Mucosa of rectum (tissue), 2 donors: ENCODE data around the gene U2SURP.
"Not testable (repeated sequence)": the region's sequence is repeated elsewhere in the genome, so short reads cannot be mapped to it uniquely, and the experiment has no call there.

Experiments
- H3K27ac ChIP-seq, 2 donors: one replicate each; pipeline ENCODE4 v1.7.0; 2013; ENCODE audit warnings: inconsistent platforms in 2 of 2, low read depth in 2 of 2, low read length in 2 of 2
- H3K27me3 ChIP-seq, 2 donors: one replicate each; pipeline ENCODE4 v1.7.0; 2013; ENCODE audit warnings: low read length in 2 of 2; ENCODE audit not compliant: control insufficient read depth in 2 of 2, insufficient read depth in 2 of 2
- H3K36me3 ChIP-seq, 2 donors: one replicate each; pipeline ENCODE4 v1.7.0; 2013; ENCODE audit warnings: low read length in 2 of 2; ENCODE audit not compliant: control insufficient read depth in 2 of 2, insufficient read depth in 2 of 2
- H3K4me1 ChIP-seq, 2 donors: one replicate each; pipeline ENCODE4 v1.7.0; 2013; ENCODE audit warnings: low read length in 2 of 2, mild to moderate bottlenecking in 1 of 2; ENCODE audit not compliant: control insufficient read depth in 2 of 2, insufficient read depth in 2 of 2
- H3K4me3 ChIP-seq, 2 donors: one replicate each; pipeline ENCODE4 v1.7.0; 2013; ENCODE audit warnings: low read length in 2 of 2
- H3K9ac ChIP-seq, 2 donors: one replicate each; pipeline ENCODE4 v1.7.0; 2013; ENCODE audit warnings: low read length in 2 of 2, low read depth in 1 of 2, mild to moderate bottlenecking in 1 of 2
- H3K9me3 ChIP-seq, 2 donors: one replicate each; pipeline ENCODE4 v1.7.0; 2013; ENCODE audit warnings: low read length in 2 of 2; ENCODE audit not compliant: control insufficient read depth in 2 of 2
- donor health status: healthy.
- donor health status: Normal muscosa, but diverticular disease.

The U2SURP gene

GRCh38 chr3:143004823-143005222, 3.5 kb downstream of the U2SURP start:
- no peak overlapping the region for H3K9ac ChIP-seq

GRCh38 chr3:143010024-143010423, 8.7 kb downstream of the U2SURP start:
- Histone ChIP-seq H3K9ac (no peak overlapping the region), H3K4me3 (no peak overlapping the region), H3K27ac (no peak overlapping the region), H3K27me3 (no peaks in the 10 kb centered on the region), H3K36me3 (peaks cover 6 to 11% of the 10 kb centered on the region in 2 donors), H3K9me3 (no peaks in the 10 kb centered on the region), H3K4me1 (no peaks in the 10 kb centered on the region)

More at GRCh38 chr3:143004823-143005222, 3.5 kb downstream of the U2SURP start:
- no peak overlapping the region for H3K27ac ChIP-seq
- H3K9me3 ChIP-seq, result no peaks in the 10 kb centered on the region
- H3K4me1 ChIP-seq, result peaks cover 4 to 15% of the 10 kb centered on the region in 2 donors
- H3K4me3 ChIP-seq, result no peak overlapping the region
- no peaks in the 10 kb centered on the region for H3K27me3 ChIP-seq
- H3K36me3 ChIP-seq, result no peaks in the 10 kb centered on the region

GRCh38 chr3:143011705-143012104, 10.3 kb downstream of the U2SURP start:
- no peaks in the 10 kb centered on the region for H3K4me1 ChIP-seq
- H3K9ac ChIP-seq, result no peak overlapping the region
- H3K27ac ChIP-seq, result no peak overlapping the region
- H3K36me3 ChIP-seq, result peaks cover 11 to 15% of the 10 kb centered on the region in 2 donors
- no peaks in the 10 kb centered on the region for H3K27me3 ChIP-seq
- H3K4me3 ChIP-seq, result no peak overlapping the region
- H3K9me3 ChIP-seq, result no peaks in the 10 kb centered on the region

DNA sequence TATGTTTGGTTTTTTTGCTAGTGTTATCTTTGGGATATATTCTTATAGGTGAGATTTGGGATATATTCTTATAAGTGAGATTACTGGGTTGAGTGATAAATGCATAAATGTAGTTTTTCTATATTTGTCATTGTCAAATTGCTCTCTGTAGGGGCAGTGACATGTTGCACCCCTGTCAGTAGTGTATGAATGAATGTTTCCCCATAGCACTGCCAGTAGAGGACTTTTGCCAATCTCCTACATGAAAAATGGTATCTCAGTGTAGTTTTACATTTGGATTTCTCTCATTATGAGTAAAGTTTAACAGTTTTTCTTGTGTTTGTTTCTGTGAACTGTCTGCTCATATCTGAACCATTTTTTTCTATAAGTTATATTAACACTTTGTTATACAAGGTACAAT, 13.6 kb downstream of the U2SURP start:
- H3K27ac ChIP-seq, result no peak overlapping the region
- H3K9ac ChIP-seq, result no peak overlapping the region
- no peaks in the 10 kb centered on the region for H3K9me3 ChIP-seq
- H3K36me3 ChIP-seq, result peaks cover 23 to 28% of the 10 kb centered on the region in 2 donors
- no peak overlapping the region for H3K4me3 ChIP-seq
- H3K27me3 ChIP-seq, result no peaks in the 10 kb centered on the region
- no peaks in the 10 kb centered on the region for H3K4me1 ChIP-seq

- Histone ChIP-seq H3K4me1 (no peaks in the 10 kb centered on the region), H3K9me3 (no peaks in the 10 kb centered on the region), H3K9ac (no peak overlapping the region), H3K27me3 (no peaks in the 10 kb centered on the region), H3K36me3 (peaks cover 37 to 41% of the 10 kb centered on the region in 2 donors), H3K27ac (no peak overlapping the region), H3K4me3 (no peak overlapping the region)
These were observed 15.1 kb downstream of the U2SURP start for GRCh38 chr3:143016321-143016972.

DNA sequence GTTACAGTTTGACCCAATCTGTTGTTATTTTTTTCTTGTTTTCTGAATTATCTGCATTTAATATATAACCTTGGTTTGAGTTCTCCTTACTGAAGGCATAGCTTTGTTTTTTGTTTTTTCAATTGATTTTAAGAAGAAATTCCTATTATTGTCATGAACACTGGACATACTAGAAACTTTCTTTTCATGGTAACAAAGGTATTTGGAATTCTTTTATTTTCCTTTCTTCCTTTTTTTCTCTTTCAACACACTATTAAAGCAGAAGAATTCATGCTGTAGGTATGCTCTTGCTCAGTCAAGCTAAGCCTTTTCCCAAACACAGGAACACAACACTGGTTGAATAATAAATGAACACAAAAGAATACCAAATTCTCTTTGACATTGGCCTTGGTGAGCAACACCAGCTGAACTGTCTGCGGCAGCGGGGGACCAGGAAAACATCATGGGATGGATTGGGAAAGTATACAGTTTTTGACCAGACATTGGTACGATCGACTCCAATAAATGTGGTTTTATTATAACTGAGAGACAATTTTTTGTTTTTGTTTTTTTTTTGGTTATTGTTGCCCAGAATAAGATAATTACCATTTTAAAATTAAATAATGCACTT, 23.1 kb downstream of the U2SURP start:
- Histone ChIP-seq H3K9me3 (no peaks in the 10 kb centered on the region), H3K4me3 (no peak overlapping the region), H3K9ac (no peak overlapping the region), H3K4me1 (no peaks in the 10 kb centered on the region), H3K36me3 (peaks cover 65 to 66% of the 10 kb centered on the region in 2 donors), H3K27ac (no peak overlapping the region), H3K27me3 (no peaks in the 10 kb centered on the region)

DNA sequence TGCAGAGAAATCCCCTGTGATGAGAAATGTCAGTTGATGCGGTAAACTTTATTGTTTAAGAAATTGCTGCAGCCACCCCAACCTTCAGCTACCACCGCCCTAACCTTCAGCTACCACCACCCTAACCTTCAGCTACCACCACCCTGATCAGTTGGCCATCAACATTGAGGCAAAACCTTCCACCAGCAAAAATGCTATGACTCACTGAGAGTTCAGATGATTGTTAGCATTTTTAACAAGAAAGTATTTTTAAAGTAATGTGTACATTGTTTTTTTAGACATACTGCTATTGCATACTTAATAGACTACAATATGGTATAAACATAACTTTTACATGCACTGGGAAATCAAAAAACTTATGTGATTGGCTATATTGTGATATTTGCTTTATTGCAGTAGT, 30.0 kb downstream of the U2SURP start:
- no peaks in the 10 kb centered on the region for H3K27me3 ChIP-seq
- no peak overlapping the region for H3K27ac ChIP-seq
- H3K4me1 ChIP-seq, result no peaks in the 10 kb centered on the region
- H3K36me3 ChIP-seq, result peaks cover 43 to 46% of the 10 kb centered on the region in 2 donors
- no peak overlapping the region for H3K9ac ChIP-seq
- H3K4me3 ChIP-seq, result no peak overlapping the region
- no peaks in the 10 kb centered on the region for H3K9me3 ChIP-seq

- not testable (repeated sequence) for H3K27me3 ChIP-seq, H3K27ac ChIP-seq, H3K9ac ChIP-seq, H3K9me3 ChIP-seq, H3K4me3 ChIP-seq, H3K4me1 ChIP-seq
- H3K36me3 ChIP-seq, result peaks cover 48 to 50% of the 10 kb centered on the region in 2 donors
These were observed 30.5 kb downstream of the U2SURP start for GRCh38 chr3:143031796-143032387.

GRCh38 chr3:143035466-143036211, 34.3 kb downstream of the U2SURP start:
- H3K4me3 ChIP-seq, result no peak overlapping the region
- H3K27ac ChIP-seq, result no peak overlapping the region
- no peaks in the 10 kb centered on the region for H3K9me3 ChIP-seq
- no peaks in the 10 kb centered on the region for H3K27me3 ChIP-seq
- peaks cover 42 to 46% of the 10 kb centered on the region in 2 donors for H3K36me3 ChIP-seq
- no peaks in the 10 kb centered on the region for H3K4me1 ChIP-seq
- no peak overlapping the region for H3K9ac ChIP-seq

DNA sequence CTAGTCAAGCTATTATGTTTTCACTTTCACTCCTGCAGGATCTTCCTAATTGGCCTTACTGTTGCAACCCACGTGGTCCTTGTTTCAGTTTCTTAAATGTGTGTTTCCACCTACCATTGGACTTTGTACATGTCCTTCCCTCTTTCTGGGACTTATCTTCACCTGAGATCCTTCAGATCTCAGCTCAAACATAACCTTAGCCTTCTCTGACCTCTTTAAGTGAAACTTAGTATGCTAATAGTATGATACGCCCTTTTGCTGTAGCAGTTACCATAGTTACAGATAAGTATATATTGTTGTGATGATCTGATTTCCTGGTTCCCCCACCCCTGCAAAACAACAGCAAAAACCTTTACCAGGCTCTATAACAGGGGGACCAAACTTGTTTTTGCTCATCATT, 35.2 kb downstream of the U2SURP start:
- H3K27me3 ChIP-seq, result no peaks in the 10 kb centered on the region
- H3K9me3 ChIP-seq, result no peaks in the 10 kb centered on the region
- no peak overlapping the region for H3K9ac ChIP-seq
- no peak overlapping the region for H3K4me3 ChIP-seq
- H3K4me1 ChIP-seq, result no peaks in the 10 kb centered on the region
- H3K36me3 ChIP-seq, result peaks cover 38 to 39% of the 10 kb centered on the region in 2 donors
- H3K27ac ChIP-seq, result no peak overlapping the region
